Panc1 (cell line): ENCODE measurements around the gene PIP5K1C. TPM values are rescaled to one million over a fixed set of nuclear protein-coding genes. Genes with fewer than 3 reads are reported as not detected.

Experiments used
- ATAC-seq: fragments of 200-7000 bp; cut with Tn5 transposase; 2 replicates; pipeline ENCODE4 v1.9.1; 2020; ENCODE audit warnings: mild to moderate bottlenecking, moderate library complexity
- BruUV-seq: library from RNA; stranded (reverse); fragments of 400-500 nt; replicated peaks from 2 replicates; lab custom pipeline; 2021; lab: Mats Ljungman, UMichigan
- CTCF ChIA-PET: fragments of 300-600 bp; sonication (Branson Sonifier 250); formaldehyde crosslinking; loops from one replicate; lab custom pipeline; 2022; ENCODE audit warnings: antibody characterized with exemption; lab: Charles Lee
- POLR2A ChIA-PET: fragments of 300-600 bp; sonication (Branson Sonifier 250); formaldehyde crosslinking; loops from one replicate; lab custom pipeline; 2022; ENCODE audit warnings: antibody characterized with exemption; lab: Charles Lee
- DNase-seq: peaks from one replicate; pipeline ENCODE4 v3.0.0-alpha.2; 2010; ENCODE audit warnings: low read depth, low spot score
- H3K27ac ChIP-seq: 2 replicates; pipeline ENCODE4 v1.5.1; 2011; ENCODE audit warnings: mild to moderate bottlenecking, low read length, inconsistent platforms
- H3K27me3 ChIP-seq: fragments of 200-500 bp; sonication (Bioruptor generic); 2 replicates; pipeline ENCODE4 v1.6.0; 2014; ENCODE audit warnings: low read length, inconsistent platforms; ENCODE audit not compliant: control insufficient read depth, insufficient read depth
- H3K36me3 ChIP-seq: fragments of 200-500 bp; sonication (Bioruptor generic); 2 replicates; pipeline ENCODE4 v1.5.1; 2014; ENCODE audit warnings: inconsistent platforms, mild to moderate bottlenecking, low read length, moderate library complexity; ENCODE audit not compliant: control insufficient read depth, insufficient read depth
- H3K4me1 ChIP-seq: 2 replicates; pipeline ENCODE4 v1.5.1; 2011; ENCODE audit warnings: inconsistent platforms, mild to moderate bottlenecking, low read length, moderate library complexity; ENCODE audit not compliant: control insufficient read depth, insufficient read depth
- H3K4me3 ChIP-seq, 2 experiments: 2 replicates each; pipeline ENCODE4 v1.5.1; 2011 to 2012; ENCODE audit warnings: low read depth in 2 of 2, low read length in 2 of 2, mild to moderate bottlenecking in 2 of 2, inconsistent platforms in 1 of 2, moderate library complexity in 1 of 2
- H3K9me3 ChIP-seq: fragments of 200-500 bp; sonication (Bioruptor generic); 2 replicates; pipeline ENCODE4 v1.5.1; 2014; ENCODE audit warnings: low read depth, mild to moderate bottlenecking, inconsistent platforms, low read length, moderate library complexity; ENCODE audit not compliant: control insufficient read depth, insufficient read depth
- POLR2AphosphoS5 ChIP-seq: IDR thresholded peaks from 2 replicates; pipeline ENCODE4 v1.6.1; 2012; ENCODE audit warnings: mild to moderate bottlenecking, low read depth, low read length, moderate library complexity
- SIN3A ChIP-seq: IDR thresholded peaks from 2 replicates; pipeline ENCODE4 v1.6.1; 2012; ENCODE audit warnings: low read depth, mild to moderate bottlenecking, low read length, moderate library complexity, borderline replicate concordance; ENCODE audit not compliant: insufficient read depth
- TCF7L2 ChIP-seq: IDR thresholded peaks from 2 replicates; pipeline ENCODE4 v1.6.1; 2011; ENCODE audit warnings: mild to moderate bottlenecking, low read depth, low read length, inconsistent platforms
- in situ Hi-C: cut with HindIII; loops from 2 replicates; pipeline ENCODE4 v1.10.0; 2016; ENCODE audit warnings: low sequenced_read_pairs, low pct_unique_long_range_greater_than_20kb
- intact Hi-C: fragments of 100-400 bp; cut with micrococcal nuclease; formaldehyde crosslinking; loops from one replicate; pipeline ENCODE4 v1.10.0; 2022; ENCODE audit not compliant: unreplicated experiment
- total RNA-seq: library from RNA; stranded (reverse); gene quantifications from one replicate; pipeline ENCODE4 v1.2.1, GENCODE V29; 2021; ENCODE audit not compliant: unreplicated experiment
- TF ChIP-seq, protein P1 (sequence below): fragments of 450-650 bp; IDR thresholded peaks from 2 replicates; pipeline ENCODE4 v1.5.1; 2017; ENCODE audit warnings: mild to moderate bottlenecking
- TF ChIP-seq, protein P2 (sequence below), 2 experiments: IDR thresholded peaks; 2 replicates each; pipeline ENCODE4 v1.6.1; 2011 to 2012; ENCODE audit warnings: low read depth in 2 of 2, control low read depth in 1 of 2, low read length in 1 of 2, mild to moderate bottlenecking in 1 of 2, moderate library complexity in 1 of 2; ENCODE audit not compliant: insufficient read depth in 1 of 2

Gene PIP5K1C
- total RNA-seq, 1 experiment from 2014 or later: 30.6 TPM

DNA sequence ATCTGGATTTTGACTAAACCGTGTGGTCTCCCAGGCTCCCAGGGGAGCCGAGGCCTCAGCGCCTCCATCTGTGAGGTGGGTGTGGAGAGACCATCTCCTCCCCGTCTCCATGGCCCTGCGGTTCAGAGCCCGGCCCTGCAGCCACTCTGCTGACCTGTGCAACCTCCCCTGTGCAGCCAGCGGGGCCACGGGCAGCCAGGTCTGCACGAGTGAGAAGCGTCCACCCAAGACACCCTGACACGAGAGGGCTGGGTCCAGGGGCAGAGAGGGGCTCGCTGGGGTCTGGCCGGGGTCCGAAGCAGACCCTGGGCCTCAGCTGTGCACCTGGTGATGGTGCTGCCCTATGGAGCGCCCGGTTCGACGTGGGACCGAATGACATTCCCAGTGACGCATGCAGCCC is 63.3 kb downstream of the PIP5K1C start:
- TF ChIP-seq POLR2AphosphoS5: no peak
- TF ChIP-seq SIN3A: no peak
- TF ChIP-seq, protein P1, sequence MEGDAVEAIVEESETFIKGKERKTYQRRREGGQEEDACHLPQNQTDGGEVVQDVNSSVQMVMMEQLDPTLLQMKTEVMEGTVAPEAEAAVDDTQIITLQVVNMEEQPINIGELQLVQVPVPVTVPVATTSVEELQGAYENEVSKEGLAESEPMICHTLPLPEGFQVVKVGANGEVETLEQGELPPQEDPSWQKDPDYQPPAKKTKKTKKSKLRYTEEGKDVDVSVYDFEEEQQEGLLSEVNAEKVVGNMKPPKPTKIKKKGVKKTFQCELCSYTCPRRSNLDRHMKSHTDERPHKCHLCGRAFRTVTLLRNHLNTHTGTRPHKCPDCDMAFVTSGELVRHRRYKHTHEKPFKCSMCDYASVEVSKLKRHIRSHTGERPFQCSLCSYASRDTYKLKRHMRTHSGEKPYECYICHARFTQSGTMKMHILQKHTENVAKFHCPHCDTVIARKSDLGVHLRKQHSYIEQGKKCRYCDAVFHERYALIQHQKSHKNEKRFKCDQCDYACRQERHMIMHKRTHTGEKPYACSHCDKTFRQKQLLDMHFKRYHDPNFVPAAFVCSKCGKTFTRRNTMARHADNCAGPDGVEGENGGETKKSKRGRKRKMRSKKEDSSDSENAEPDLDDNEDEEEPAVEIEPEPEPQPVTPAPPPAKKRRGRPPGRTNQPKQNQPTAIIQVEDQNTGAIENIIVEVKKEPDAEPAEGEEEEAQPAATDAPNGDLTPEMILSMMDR: no peak
- no peak for TF ChIP-seq TCF7L2
- TF ChIP-seq, protein P2, sequence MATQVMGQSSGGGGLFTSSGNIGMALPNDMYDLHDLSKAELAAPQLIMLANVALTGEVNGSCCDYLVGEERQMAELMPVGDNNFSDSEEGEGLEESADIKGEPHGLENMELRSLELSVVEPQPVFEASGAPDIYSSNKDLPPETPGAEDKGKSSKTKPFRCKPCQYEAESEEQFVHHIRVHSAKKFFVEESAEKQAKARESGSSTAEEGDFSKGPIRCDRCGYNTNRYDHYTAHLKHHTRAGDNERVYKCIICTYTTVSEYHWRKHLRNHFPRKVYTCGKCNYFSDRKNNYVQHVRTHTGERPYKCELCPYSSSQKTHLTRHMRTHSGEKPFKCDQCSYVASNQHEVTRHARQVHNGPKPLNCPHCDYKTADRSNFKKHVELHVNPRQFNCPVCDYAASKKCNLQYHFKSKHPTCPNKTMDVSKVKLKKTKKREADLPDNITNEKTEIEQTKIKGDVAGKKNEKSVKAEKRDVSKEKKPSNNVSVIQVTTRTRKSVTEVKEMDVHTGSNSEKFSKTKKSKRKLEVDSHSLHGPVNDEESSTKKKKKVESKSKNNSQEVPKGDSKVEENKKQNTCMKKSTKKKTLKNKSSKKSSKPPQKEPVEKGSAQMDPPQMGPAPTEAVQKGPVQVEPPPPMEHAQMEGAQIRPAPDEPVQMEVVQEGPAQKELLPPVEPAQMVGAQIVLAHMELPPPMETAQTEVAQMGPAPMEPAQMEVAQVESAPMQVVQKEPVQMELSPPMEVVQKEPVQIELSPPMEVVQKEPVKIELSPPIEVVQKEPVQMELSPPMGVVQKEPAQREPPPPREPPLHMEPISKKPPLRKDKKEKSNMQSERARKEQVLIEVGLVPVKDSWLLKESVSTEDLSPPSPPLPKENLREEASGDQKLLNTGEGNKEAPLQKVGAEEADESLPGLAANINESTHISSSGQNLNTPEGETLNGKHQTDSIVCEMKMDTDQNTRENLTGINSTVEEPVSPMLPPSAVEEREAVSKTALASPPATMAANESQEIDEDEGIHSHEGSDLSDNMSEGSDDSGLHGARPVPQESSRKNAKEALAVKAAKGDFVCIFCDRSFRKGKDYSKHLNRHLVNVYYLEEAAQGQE (IDR thresholded peaks at IDR 0.05; ENCODE audit: insufficient read depth in 1 of 2, low read depth in 2 of 2, low read length in 1 of 2): no peak
- in situ Hi-C loops (no loop called here), intact Hi-C loops (no loop called here)
- no peaks in the 10 kb centered on the region for H3K27me3 ChIP-seq
- ATAC-seq (no peak), DNase-seq (no peak)
- ChIA-PET CTCF (no interaction called here), POLR2A (no interaction called here)
- H3K4me1 ChIP-seq: no peaks in the 10 kb centered on the region
- no peak overlapping the region for H3K27ac ChIP-seq
- H3K9me3 ChIP-seq: no peaks in the 10 kb centered on the region
- no TSS peak for BruUV-seq
- no peaks in the 10 kb centered on the region for H3K36me3 ChIP-seq
- H3K4me3 ChIP-seq: no peak overlapping the region

DNA sequence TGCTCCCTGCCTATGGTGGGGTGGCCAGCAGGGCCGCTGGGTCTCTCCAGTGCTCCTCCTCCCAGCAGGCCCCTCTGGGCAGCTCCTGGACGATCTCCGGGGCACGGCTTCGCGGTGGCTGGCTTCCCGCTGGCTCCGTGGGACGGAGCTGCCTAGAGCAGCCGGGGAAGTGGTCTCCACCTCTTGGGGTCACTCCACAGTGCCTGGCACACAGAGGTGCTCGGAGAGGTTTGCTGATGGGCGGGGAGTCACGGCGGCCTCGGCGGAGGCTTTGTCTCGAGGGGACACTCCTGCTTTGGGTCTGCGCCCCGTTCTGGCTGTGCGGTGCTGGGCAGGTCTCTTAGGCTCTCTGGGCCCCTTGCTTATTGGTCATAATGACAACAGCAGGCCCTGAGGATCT is 63.8 kb downstream of the PIP5K1C start:
- ATAC-seq: no peak
- no peak overlapping the region for H3K27ac ChIP-seq
- DNase-seq: no peak
- BruUV-seq: no TSS peak
- POLR2A ChIA-PET: no interaction called here
- CTCF ChIA-PET: no interaction called here
- no peak for TF ChIP-seq SIN3A
- TF ChIP-seq, protein P1: no peak
- H3K4me3 ChIP-seq: no peak overlapping the region
- H3K27me3 ChIP-seq: no peaks in the 10 kb centered on the region
- intact Hi-C loops: no loop called here
- in situ Hi-C loops: no loop called here
- H3K9me3 ChIP-seq: no peaks in the 10 kb centered on the region
- no peaks in the 10 kb centered on the region for H3K4me1 ChIP-seq
- H3K36me3 ChIP-seq: no peaks in the 10 kb centered on the region
